ENCODE results near the gene NGRN. TPM values are rescaled to one million over a fixed set of nuclear protein-coding genes. Genes with fewer than 3 reads are reported as not detected.

Gene NGRN
- total RNA-seq, 4 donors from 2014 or later: 49.8 to 66.8 (median 58.4) TPM

DNA sequence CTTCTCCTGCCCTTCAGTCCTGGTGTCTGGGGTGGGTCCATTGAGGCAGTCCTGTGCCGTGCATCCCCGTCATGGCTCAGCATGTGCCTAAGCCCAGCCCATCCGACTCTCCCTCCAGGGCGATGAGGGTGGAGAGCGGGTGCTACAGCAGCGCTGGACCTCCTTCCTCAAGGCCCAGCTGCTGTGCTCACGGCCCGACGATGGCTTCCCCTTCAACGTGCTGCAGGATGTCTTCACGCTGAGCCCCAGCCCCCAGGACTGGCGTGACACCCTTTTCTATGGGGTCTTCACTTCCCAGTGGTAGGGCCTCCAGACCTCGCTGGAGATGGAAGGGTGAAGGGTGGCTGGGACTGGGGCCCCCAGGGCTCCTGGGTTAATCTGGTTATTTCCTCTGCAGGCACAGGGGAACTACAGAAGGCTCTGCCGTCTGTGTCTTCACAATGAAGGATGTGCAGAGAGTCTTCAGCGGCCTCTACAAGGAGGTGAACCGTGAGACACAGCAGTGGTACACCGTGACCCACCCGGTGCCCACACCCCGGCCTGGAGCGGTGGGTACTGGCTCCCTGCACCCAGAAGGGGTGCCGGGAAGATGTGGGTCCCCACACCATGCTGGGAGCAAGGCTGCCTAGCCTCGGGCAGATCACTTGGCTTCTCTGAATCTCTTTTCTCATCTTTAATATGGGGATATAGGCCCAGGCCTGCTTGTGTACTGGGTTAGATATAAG is 41.9 kb upstream of the NGRN start:
- H3K4me3 ChIP-seq (ENCODE audit: low read depth, poor library complexity, severe bottlenecking): no peak overlapping the region
- no peak for DNase-seq (ENCODE audit: low spot score in 2 of 2)
- no peak for TF ChIP-seq POLR2A (IDR thresholded peaks at IDR 0.05)
- TF ChIP-seq, protein P1, sequence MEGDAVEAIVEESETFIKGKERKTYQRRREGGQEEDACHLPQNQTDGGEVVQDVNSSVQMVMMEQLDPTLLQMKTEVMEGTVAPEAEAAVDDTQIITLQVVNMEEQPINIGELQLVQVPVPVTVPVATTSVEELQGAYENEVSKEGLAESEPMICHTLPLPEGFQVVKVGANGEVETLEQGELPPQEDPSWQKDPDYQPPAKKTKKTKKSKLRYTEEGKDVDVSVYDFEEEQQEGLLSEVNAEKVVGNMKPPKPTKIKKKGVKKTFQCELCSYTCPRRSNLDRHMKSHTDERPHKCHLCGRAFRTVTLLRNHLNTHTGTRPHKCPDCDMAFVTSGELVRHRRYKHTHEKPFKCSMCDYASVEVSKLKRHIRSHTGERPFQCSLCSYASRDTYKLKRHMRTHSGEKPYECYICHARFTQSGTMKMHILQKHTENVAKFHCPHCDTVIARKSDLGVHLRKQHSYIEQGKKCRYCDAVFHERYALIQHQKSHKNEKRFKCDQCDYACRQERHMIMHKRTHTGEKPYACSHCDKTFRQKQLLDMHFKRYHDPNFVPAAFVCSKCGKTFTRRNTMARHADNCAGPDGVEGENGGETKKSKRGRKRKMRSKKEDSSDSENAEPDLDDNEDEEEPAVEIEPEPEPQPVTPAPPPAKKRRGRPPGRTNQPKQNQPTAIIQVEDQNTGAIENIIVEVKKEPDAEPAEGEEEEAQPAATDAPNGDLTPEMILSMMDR (IDR thresholded peaks at IDR 0.05): no peak
- WGBS, 2 donors: 86 to 88% methylated on average over 22 of the region's 22 CpGs
- intact Hi-C loops (cut with DNase I; ENCODE audit: low total_unique reads): no loop called here

DNA sequence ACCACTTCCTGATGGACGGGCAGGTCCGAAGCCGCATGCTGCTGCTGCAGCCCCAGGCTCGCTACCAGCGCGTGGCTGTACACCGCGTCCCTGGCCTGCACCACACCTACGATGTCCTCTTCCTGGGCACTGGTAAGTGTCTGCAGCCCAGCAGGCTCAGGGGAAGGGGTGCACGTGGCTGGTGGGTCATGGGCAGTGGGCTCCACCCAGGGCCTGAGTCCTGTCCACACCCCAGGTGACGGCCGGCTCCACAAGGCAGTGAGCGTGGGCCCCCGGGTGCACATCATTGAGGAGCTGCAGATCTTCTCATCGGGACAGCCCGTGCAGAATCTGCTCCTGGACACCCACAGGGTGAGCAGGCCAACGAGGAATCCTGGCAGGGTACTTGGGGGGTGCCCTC is 40.4 kb upstream of the NGRN start:
- 82 to 91% methylated on average over 5 to 14 of the region's 17 CpGs for WGBS, 2 donors
- intact Hi-C loops (cut with DNase I; ENCODE audit: low total_unique reads): no loop called here
- TF ChIP-seq POLR2A (IDR thresholded peaks at IDR 0.05): no peak
- TF ChIP-seq, protein P1 (IDR thresholded peaks at IDR 0.05): no peak
- no peak for DNase-seq (ENCODE audit: low spot score in 2 of 2)
- no peak overlapping the region for H3K4me3 ChIP-seq (ENCODE audit: low read depth, poor library complexity, severe bottlenecking)

DNA sequence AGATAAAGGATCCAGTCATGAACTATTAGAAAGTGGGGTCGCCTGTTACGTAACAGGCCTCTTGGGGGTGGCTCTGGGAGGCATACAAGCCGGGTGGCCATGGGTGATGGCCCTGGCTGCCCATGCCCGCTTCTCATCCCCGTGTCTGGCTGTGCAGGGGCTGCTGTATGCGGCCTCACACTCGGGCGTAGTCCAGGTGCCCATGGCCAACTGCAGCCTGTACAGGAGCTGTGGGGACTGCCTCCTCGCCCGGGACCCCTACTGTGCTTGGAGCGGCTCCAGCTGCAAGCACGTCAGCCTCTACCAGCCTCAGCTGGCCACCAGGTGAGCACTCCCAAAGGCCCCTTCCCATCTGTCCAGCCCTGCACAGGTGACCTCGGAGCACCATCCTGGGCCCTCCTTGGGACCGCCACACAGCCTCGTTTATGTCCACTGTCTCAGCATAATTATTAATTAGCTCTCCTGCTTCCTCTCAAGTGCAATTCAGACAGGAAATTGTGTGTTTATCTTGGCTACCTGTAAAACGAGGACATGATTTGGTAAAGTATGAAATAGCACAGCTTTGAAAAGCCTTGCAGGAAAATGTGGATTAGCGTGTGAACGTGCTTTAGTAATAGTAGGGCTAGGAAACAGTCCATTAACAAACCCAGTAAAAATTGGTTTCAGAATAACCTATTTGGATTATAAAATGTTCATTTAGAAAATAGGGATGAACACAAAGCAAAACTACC is 39.8 kb upstream of the NGRN start:
- WGBS, 2 donors: 85 to 86% methylated on average over 14 to 18 of the region's 18 CpGs
- no peak for DNase-seq (ENCODE audit: low spot score in 2 of 2)
- intact Hi-C loops (cut with DNase I; ENCODE audit: low total_unique reads): no loop called here
- TF ChIP-seq POLR2A (IDR thresholded peaks at IDR 0.05): no peak
- TF ChIP-seq, protein P1 (IDR thresholded peaks at IDR 0.05): no peak
- H3K4me3 ChIP-seq (ENCODE audit: low read depth, poor library complexity, severe bottlenecking): no peak overlapping the region

DNA sequence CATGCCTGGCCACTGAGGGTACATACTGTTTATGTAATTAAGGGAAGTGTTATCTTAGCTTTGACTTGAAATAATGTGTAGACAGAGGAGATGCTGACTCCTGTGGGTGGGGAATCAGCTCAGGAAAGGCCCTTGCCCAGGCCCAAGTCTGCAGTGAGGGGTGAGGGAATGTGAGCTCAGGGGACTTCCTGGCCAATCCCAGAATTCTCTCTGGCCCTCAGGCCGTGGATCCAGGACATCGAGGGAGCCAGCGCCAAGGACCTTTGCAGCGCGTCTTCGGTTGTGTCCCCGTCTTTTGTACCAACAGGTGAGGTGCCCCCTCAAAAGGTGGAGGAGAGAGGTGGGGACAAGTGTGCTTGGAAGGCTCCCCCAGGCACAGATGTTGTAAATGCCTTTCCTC is 38.1 kb upstream of the NGRN start:
- intact Hi-C loops (cut with DNase I; ENCODE audit: low total_unique reads): no loop called here

DNA sequence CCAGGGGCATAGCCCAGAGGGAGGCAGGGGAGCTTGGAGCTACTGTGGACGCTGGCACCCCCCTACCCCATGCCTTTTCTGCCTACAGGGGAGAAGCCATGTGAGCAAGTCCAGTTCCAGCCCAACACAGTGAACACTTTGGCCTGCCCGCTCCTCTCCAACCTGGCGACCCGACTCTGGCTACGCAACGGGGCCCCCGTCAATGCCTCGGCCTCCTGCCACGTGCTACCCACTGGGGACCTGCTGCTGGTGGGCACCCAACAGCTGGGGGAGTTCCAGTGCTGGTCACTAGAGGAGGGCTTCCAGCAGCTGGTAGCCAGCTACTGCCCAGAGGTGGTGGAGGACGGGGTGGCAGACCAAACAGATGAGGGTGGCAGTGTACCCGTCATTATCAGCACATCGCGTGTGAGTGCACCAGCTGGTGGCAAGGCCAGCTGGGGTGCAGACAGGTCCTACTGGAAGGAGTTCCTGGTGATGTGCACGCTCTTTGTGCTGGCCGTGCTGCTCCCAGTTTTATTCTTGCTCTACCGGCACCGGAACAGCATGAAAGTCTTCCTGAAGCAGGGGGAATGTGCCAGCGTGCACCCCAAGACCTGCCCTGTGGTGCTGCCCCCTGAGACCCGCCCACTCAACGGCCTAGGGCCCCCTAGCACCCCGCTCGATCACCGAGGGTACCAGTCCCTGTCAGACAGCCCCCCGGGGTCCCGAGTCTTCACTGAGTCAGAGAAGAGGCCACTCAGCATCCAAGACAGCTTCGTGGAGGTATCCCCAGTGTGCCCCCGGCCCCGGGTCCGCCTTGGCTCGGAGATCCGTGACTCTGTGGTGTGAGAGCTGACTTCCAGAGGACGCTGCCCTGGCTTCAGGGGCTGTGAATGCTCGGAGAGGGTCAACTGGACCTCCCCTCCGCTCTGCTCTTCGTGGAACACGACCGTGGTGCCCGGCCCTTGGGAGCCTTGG is 37.4 kb upstream of the NGRN start:
- DNase-seq (ENCODE audit: low spot score in 2 of 2): no peak
- TF ChIP-seq, protein P1 (IDR thresholded peaks at IDR 0.05): no peak
- TF ChIP-seq POLR2A (IDR thresholded peaks at IDR 0.05): no peak
- no peak overlapping the region for H3K4me3 ChIP-seq (ENCODE audit: low read depth, poor library complexity, severe bottlenecking)
- WGBS, 2 donors: 82 to 87% methylated on average over 34 to 37 of the region's 38 CpGs
- intact Hi-C loops (cut with DNase I; ENCODE audit: low total_unique reads): no loop called here

More for the DNA sequence above, 38.1 kb upstream of the NGRN start:
- no peak overlapping the region for H3K4me3 ChIP-seq (ENCODE audit: low read depth, poor library complexity, severe bottlenecking)
- no peak for DNase-seq (ENCODE audit: low spot score in 2 of 2)
- TF ChIP-seq, protein P1 (IDR thresholded peaks at IDR 0.05): no peak
- no peak for TF ChIP-seq POLR2A (IDR thresholded peaks at IDR 0.05)
- WGBS, 2 donors: 84 to 92% methylated on average over 7 of the region's 7 CpGs
